HG03280 (cell line): ENCODE measurements around the gene GNAT3.

Experiments
- ATAC-seq: cut with Tn5 transposase; IDR thresholded peaks from one replicate; pipeline ENCODE4 v1.9.1; 2021; ENCODE audit warnings: mild to moderate bottlenecking, moderate library complexity; ENCODE audit not compliant: unreplicated experiment

The GNAT3 gene

DNA sequence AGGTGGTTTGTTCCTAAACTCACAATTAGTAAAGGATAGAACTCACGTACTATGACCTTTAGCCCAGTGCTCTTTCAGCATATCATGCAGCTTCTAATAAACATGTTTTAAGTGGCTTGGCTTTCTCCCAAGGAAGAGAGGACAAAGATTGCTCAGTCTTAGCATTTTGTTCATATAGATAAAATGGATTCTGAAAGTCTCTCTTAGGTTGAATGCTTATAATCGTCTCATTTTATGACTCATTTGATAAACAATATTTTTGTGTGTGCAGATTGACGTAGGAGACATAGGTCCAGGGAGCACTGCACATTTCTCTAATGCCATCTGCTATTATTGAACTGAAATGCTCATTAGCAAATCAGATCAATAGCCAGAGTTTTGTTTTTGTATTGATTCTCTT, 44.8 kb downstream of the GNAT3 start:
- ATAC-seq: no peak

GRCh38 chr7:80466636-80467035, 45.2 kb downstream of the GNAT3 start:
- ATAC-seq: no peak

DNA sequence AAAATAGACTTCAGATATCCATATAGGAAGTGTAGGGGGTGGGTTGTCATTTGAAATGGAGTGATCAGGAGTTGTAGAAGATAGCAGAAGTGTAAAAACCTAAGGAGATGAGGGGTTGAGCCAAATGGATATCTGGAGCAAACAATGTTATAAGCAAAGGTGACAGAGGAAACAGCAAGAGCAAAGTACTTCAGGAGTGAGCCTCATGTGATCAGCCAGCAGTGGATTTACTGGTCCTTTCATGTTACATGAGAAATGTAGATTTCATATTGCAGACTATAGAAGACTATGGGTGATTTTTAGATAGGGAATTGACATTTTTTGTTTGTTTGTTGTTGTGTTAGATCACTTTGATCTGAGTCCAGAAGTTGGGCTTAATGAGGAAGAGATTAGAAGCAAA, 47.7 kb downstream of the GNAT3 start:
- no peak for ATAC-seq

- no peak for ATAC-seq
These were observed 48.5 kb downstream of the GNAT3 start for GRCh38 chr7:80463272-80463920.

GRCh38 chr7:80460857-80461256, 51.0 kb downstream of the GNAT3 start:
- ATAC-seq: no peak

DNA sequence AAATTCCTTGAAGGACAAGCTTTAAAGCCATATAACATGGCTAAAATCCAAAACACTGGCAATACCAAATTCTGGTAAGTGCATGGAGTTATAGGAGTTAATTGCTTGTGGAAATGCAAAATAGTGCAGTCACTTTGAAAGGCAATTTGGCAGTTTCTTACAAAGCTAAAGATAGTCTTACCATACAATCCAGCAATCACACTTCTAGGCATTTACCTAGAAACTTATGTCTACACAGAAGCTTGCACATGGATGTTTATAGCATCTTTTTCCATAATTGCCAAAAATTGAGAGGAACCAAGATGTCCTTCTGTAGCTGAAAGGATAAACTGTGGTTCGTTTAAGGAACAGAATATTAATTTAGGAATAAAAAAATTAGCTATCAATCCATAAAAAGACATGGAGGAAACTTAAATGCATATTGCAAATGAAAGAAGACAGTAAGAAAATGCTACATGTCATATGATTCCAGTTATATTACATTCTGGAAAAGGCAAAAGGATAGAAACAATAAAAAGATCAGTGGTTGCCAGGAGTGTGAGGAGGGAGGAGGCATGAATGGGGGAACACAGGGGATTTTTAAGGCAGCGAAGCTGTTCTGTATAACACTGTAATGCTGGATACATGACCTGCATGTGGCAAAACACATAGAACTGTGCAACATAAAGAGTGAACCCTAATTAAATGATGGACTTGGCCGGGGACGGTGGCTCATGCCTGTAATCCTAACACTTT, 51.9 kb downstream of the GNAT3 start:
- no peak for ATAC-seq

- no peak for ATAC-seq
These were observed 52.8 kb downstream of the GNAT3 start for GRCh38 chr7:80458822-80459725.

- ATAC-seq: no peak
These were observed 58.0 kb downstream of the GNAT3 start for GRCh38 chr7:80453699-80454340.

DNA sequence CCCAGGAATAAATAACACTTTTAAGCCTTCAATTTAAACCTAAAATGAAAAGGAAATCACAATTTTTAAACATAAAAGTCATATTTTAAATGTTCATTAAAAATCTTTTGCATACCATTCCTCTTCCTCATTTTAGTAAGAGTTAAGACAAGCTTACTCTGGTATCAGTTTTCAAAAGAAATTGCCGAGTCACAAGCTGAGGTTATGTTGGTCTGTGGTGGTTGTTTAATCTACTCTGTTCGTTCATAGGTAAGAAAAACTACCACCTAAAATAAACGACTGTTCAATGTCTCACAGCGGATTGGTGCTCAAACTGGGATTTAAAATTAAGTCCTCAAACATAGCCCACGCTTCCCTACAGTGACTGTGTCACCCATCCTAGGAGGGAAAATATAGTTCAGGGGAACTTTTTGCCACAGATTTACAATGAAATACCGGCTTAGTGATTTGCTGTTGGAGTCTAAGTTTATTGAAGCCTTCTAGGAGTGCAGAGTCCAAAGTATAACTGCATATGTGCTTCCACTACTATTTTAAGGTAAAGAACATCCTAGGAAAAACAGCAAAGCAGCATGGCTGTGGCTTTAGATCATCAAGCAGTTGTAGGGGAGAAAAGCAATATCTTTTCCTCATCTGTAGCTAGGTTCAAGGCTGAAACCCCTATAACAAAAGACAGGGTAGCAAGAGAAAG, 61.1 kb downstream of the GNAT3 start:
- ATAC-seq: no peak

DNA sequence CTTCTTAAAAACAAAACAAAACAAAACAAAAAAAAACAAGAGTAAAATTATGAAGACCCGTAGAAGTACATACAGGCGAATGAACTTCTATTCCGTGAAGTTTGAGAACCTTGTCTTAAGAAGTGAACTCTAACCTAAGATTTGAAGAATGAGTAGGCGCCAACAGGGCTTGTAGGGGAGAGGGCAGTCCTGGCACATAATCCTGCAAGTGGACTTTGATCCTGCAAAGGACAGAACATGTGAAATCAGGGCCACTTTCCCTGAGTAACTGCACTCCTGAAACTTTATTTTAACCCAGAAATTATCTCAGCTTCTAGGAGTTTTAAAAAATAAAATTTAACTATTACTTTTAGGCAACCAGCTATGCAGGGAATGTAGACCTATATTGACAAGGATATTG, 62.0 kb downstream of the GNAT3 start:
- no peak for ATAC-seq

- ATAC-seq: no peak
These were observed 66.5 kb downstream of the GNAT3 start for GRCh38 chr7:80445351-80445750.

- ATAC-seq: no peak
These were observed 67.1 kb downstream of the GNAT3 start for GRCh38 chr7:80444811-80445210.

DNA sequence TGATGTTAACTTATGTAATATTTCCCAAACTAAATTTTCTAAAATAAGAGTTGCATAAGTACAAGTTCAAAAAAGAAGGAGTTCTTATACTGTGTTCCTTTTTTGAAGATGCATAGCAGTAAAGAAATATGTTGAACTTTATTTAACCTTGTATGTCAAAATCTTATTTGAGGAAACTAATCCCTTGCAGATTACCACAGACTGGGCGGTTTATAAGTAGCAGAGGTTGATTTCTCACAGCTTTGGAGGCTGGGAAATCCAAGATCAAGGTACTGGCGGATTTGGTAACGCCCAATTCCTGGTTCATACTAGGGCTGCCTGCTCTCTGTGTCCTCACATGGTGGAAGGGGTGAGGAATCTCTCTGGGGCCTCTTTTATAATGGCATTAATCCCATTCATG, 68.5 kb downstream of the GNAT3 start:
- no peak for ATAC-seq

- no peak for ATAC-seq
These were observed 71.0 kb downstream of the GNAT3 start for GRCh38 chr7:80440883-80441282.

- no peak for ATAC-seq
These were observed 71.7 kb downstream of the GNAT3 start for GRCh38 chr7:80439894-80440821.

GRCh38 chr7:80435521-80435920, 76.3 kb downstream of the GNAT3 start:
- no peak for ATAC-seq

DNA sequence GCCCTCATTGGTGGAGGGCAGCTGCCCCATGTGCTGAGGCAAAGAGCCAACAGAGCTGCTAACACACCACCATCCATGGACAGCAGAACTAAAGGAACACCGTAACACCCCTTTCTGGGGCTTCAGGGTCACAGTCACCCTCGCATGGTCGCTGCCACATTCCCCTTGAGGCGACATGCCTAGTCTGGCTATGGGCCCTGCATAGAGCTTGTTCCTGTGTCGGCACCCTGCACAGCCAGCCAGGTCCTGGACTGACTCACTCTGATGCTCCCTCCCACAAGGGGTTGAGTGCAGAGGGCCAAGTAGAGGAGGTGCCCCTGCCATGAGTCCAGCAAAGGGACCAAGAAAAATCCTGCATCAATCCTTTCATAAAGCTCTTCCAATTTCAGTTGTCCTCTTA, 77.8 kb downstream of the GNAT3 start:
- no peak for ATAC-seq

DNA sequence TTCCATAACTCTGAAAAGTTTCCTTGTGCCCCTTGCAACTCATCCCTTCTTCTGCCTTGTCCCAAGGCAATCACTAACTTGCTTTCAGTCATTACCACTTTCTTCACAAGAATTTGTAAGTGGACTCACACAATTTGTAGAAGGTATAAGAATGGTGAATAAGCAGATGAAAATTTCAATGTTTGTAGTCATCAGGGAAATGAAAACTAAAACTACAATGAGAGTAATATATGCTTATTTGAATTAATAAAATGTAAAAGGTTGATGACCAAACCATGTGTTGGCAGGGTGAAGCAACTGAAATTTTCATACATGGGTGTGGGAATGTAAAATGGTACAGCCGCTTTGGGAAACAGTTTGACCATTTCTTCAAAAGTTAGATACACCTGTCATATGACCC, 79.7 kb downstream of the GNAT3 start:
- no peak for ATAC-seq

GRCh38 chr7:80429181-80429580, 82.7 kb downstream of the GNAT3 start:
- no peak for ATAC-seq
